SK-N-DZ (cell line): ENCODE results near the gene ATM.
"Not testable (repeated sequence)": the region's sequence is repeated elsewhere in the genome, so short reads cannot be mapped to it uniquely, and the experiment has no call there.

Source experiments
- DNase-seq: peaks from one replicate; pipeline ENCODE4 v3.0.0-alpha.2; 2015; ENCODE audit warnings: low spot score

The ATM gene

DNA sequence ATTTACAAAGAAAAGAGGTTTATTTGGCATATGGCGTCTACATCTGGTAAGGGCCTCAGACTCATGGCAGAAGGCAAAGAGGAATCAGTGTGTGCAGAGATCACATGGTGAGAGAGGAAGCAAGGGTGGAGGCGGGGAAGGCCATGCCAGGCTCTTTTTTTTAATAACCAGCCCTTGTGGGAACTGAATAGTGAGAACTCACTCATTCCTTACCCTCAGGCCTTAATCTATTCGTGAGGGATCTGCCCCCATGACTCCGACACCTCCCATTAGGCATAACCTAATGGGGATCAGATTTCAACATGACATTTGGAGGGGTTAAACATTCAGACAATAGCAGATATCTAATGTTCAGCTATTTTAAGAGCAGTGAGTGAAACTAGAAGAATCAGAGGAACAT, 55.7 kb downstream of the ATM start:
- DNase-seq, result no peak

DNA sequence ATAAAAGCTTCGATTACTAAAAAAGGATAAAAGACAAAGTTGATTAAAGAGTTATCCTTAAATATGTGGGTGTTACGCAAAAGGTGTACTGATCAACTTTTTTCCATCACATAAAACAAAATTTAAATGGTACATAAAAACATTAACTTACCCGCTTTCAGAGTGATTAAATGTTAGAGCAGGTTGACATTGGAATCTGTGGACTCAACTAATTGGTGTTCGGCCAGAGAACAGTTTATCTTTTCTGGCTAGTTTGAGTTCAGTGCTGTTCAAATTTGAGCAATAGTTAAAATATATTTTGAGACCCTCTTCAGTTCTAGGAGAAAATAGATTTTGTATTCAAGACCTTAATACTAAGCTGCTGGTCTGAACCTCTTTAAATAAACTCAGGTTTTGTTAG, 56.1 kb downstream of the ATM start:
- no peak for DNase-seq

DNA sequence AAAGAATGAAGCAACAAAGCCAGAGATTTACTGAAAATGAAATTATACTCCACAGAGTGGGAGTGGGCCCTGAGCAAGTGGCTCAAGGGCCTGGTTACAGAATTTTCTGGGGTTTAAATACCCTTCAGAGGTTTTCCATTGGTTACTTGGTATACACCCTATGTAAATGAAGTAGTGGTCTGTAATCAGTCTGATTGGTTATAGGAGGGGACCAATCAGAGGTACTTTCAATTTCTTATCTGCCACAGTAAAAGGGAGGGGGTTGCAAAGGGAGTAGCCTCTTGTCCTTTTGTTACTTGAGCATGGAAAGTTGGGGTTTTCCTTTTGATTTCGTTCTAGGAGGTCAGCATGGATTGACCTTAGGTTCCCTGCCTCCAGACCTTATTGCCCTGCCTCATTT, 63.5 kb downstream of the ATM start:
- DNase-seq, result no peak

DNA sequence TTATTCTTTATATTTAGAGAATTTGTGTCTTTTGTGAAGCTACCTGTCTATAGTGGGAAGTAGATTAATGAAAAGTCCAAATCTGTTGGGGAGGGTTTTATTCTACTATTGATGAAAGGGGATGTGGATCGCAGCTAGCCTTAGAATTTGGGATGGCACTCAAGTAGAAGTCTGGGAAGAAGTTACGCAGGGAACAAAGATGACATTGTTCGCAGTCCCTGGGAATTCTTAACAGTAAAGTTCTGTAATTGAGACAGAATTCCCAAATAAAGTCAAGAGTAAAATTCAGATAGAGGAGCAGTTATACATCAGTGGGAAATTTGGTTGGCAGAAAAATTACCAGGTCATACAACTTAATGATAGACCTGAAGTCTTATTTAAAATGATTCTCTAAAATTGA, 64.1 kb downstream of the ATM start:
- DNase-seq, result no peak

DNA sequence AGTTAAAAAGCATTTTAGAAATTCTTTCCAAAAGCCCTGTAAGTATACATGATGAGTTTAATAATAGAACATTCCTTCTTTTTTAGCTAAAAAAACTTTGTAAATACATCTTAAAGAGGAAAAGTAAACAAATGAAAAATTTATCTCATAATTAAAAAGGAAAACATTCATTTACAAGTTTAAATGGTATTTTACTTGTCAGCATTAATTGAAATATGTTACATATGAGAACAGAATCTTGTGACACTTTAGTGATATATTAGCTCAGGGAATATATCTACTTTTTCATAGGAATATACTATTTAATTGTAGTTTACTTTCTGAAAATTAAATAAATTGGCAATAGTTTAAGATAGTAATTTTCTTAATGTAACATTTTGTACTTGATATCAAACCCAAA, 66.2 kb downstream of the ATM start:
- DNase-seq, result not testable (repeated sequence)

DNA sequence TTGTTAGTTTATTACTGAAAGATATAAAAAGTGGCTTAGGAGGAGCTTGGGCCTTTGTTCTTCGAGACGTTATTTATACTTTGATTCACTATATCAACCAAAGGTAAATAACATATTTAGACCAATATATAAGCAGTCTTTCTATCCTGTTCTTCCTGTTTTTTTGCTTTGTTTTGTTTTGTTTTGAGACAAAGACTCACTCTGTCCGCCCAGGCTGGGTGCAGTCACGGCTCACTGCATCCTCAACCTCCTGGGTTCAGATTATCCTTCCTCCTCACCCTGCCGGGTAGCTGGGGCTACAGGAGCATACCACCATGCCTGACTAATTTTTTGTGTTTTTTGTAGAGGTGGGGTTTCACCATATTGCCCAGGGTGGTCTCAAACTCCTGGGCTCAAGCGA, 66.8 kb downstream of the ATM start:
- no peak for DNase-seq

DNA sequence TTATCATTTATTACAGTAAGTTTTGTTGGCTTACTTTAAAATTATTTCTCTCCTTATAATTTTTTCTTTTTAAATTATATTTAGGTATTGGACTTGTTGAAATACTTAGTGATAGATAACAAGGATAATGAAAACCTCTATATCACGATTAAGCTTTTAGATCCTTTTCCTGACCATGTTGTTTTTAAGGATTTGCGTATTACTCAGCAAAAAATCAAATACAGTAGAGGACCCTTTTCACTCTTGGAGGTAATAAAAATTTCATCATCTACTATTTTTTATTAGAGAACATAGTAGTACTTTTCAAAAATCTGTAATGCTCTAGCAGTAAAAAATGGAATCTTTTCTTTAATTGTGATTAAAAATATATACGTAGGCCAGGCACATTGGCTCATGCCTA, 70.4 kb downstream of the ATM start:
- DNase-seq, result no peak

DNA sequence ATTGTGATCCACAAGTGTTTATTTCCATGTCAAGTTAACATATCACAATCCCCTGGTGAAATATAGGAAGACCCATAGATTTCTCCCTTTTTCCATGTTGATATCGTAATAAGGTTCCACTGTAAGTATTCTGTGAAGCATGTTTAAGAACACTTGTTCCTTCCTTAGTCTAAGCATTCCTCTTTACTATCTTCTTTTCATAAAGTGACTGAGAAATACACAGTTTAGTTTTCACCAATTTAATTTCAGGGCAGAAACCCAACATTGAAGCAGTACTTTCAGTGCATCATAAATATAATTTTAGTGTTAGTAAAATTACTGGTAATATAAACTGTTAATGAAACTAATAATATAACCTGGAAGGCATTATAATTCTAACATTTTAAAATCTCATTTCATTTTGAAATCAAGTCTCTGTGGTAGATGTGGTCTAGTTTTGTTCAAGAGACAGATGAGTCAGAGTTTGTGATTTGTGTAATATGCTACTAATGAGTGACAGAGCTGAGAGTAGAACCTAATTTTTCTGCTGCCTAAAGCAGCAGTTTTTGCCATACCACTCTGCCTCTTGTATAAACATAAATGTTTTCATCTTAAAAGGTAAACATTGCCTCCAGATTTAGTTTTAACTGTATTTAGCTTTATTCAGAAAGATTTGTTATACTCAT, 79.4 kb downstream of the ATM start:
- DNase-seq, result no peak

DNA sequence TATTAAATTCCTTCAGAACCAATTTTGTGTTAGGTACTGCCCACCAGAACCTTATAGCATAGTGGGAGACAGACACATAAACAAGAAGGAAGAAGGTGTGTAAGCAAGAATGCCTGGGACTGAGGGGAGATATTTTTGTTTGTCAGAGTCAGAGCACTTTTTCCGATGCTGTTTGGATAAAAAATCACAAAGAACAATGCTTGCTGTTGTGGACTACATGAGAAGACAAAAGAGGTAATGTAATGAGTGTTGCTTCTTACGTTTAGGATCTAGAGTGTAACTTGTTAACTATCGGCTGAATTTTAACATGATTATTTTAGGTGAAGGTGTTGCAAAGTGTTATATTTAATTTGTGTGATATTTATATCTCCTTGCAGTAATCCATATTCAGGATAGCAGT, 84.9 kb downstream of the ATM start:
- no peak for DNase-seq

DNA sequence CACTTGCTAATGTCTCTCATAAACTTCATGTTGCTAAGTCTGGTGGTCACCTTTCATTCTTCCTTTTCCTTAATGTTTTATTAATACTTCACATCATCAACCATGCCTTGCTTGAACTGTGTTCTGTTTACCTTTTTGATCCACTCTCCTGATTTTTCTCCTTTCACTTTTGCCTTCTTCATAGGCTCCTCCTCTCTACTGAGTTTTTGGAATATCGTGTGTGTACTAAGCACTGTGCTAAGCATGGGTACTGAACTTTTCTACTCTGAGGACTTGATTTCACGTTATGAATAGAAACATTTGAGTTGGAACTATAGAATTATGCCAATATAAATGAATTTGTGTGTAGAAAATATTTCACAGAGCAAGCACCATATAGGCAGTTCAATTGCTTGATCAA, 90.6 kb downstream of the ATM start:
- no peak for DNase-seq

DNA sequence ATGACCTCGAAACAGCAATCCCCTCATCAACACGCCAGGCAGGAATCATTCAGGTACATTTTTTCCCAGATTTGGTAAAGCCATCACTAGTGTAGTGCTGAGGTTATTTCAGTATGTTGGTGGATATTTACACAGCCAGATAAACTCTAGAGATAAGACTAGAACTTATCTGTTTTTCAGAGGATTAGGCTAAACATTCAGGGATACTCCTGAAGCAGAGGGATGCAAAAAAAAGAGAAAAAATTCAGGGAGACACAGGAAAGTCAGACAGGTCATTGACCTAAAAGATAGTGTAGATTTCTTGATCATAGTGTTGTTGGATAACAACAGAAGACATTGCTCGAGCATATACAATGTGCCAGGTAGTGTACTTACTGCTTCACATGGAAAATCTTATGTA, 93.2 kb downstream of the ATM start:
- DNase-seq, result no peak

DNA sequence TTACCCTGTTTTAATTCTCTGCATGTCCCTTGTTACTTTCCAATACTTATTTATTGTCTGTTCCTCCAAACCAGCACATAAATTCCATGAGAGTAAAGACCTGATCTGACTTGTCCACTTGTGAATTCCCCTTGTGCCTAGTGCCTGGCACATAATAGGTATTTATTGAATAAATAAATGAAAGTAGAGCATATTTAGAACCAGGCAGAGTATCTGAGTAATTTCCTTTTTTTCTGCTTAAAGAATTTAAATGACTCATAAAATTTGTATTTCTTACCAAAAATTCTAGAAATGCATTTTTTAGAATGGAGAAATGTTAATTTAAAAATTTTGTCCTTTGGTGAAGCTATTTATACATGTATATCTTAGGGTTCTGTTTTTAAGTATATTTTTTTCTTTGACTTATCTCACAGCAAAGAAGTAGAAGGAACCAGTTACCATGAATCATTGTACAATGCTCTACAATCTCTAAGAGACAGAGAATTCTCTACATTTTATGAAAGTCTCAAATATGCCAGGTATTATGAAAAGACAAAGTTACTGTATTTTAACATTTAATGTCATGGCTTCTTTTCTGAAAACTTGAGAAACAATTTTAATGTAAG, 96.8 kb downstream of the ATM start:
- DNase-seq, result no peak

DNA sequence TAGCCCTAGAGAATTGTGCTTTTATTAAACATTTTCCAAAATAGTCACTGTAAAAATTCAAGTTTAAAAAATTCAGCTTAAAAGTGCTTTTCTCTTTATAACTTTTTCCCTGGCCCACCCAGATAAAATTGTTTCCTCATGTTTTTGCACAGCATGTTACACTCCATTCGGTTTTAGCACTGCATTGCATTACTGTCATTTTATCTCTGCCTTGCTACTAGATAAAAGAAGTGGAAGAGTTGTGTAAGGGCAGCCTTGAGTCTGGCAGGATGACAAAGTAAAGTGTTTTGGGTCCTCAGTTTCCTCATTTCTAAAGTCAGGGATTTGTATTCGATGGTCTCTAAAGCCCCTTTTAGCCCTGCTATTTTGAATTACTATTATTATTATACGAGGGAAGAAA, 99.8 kb downstream of the ATM start:
- no peak for DNase-seq

DNA sequence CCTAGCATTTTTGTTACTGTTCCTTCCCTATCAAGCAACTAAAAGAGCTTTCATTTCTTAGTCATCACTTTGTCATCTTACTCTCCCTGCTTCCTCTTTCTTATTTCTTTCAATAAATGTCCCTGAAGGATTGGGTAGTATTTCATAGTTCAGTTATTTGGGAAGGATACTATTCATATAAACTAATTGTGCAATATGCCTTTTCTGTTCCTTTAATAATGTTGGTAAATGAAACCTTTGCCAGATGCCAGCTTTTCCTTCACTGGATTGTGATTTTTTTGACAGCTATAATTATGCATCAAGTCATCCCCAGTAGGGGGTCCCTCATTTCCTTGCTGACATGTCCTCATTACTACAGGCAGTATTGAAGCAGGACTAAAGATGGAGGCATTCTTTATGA, 101.7 kb downstream of the ATM start:
- no peak for DNase-seq

DNA sequence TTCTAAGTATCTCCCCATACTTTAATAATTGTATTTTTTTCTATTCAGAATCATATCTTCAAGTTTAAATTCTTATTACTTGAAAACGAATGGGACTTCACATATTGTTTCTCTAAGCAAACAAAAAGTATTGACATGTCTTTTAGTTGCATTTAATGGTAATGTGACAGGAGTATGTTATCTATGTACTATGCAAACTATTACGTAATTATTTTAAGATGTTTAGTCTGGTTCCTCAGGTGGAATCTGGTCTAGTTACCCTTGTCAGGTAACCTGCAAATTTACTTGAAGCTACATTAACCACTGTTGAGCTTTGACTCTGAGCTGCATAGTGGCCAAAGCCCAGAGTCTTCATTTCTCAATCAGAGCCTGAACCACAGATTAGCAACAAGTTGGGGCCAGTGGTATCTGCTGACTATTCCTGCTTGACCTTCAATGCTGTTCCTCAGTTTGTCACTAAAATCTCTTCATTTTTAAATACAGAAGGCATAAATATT, 110.6 kb downstream of the ATM start:
- no peak for DNase-seq

DNA sequence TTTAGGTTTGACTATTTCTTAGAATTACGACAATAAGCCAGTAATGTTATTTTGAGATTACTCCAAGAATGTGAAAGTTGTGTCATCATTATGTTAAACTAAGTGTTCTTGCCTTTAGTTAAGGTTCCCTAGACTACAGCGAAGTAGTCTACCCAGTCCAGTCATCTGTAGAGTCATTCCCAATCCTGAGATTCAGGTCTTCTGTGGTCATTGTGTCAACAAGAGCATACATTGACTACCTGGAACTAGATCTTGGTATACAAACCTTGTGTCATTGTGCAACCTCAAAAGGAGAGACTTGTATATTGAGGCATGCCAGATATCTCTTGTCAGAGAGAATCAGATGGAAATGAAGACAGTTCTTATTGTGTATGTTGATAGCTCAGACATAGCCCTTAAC, 115.9 kb downstream of the ATM start:
- no peak for DNase-seq

DNA sequence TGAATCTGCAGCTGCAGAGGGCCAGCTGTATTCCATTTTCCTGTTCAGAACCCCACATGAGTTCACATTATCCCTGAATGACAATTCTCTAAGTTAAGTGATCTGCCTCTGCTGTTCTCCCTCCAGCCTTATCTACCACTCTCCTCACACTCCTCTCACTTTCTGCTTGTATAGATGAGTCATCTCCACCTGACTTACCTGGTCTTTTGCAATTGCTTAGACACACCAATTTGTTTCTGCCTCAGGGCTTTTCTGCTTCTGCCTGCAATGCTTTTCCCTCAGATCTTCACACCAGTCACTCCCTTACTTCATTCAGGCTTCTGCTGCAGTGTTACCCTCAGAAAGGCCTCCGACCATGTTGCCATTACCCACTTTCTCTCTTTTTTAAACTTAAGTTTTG, 118.1 kb downstream of the ATM start:
- DNase-seq, result no peak

DNA sequence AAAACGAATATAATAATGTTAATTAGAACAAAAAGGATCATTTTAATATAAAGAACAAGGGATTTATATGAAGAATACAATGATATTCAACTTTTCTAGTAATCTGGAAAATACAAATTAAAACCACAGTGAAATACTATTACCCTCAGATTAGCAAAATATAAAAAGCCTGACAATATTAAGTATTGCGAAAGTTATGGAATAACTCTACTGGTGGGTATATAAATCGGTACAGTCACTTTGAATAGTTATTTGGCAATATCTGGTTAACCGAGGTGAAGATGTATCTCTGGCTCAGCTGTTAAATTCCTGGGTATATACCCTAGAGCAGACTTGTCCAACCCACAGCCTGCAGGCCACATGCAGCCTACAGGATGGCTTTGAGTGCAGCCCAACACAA, 118.8 kb downstream of the ATM start:
- no peak for DNase-seq

DNA sequence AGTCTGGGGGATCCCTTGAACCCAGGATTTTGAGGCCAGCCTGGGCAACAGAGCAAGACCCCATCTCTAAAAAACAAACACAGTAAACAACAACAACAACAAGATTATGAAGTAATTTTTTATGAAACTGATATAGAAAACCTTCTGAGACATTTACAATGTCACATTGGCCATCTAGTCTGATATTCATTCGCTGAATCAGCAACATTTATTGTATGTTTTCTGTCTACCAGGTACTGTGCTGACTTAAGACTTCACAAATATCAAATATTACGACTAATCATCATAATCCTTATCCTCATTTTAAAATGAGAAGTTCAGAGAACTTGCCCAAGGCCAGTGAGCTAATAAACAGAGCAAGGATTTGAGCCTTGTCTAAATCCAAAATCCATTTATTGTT, 120.8 kb downstream of the ATM start:
- no peak for DNase-seq

DNA sequence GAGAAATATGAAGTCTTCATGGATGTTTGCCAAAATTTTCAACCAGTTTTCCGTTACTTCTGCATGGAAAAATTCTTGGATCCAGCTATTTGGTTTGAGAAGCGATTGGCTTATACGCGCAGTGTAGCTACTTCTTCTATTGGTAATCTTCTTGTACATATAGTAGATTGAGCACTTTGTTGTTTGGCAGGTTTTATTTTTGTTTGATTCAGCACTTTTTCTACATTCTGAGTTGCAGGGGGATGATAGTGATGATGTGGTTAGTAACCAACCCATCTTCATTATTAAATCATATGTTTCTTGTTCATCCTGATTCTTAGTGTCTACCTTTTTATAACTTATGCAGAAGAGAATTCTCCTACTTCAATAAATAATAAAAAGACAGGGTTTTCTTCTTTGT, 122.9 kb downstream of the ATM start:
- DNase-seq, result no peak

DNA sequence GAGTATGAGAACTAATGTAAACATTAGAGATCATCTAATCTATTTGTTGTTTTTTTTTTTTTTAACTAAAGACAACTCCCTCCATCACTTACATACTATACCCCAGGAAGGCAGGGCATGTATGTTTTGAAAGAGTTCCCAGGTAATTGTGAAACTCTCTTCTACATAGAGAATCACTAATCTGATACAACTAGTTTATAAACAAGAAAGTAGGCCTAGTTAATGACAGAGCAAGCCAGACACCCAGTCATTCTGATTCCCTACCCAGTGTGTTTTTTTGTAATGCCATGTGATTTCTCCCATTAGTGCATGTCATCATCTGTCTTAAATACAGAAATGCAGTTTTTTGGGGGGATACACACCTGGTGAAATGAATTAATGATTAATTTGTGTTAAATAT, 123.6 kb downstream of the ATM start:
- DNase-seq, result no peak

DNA sequence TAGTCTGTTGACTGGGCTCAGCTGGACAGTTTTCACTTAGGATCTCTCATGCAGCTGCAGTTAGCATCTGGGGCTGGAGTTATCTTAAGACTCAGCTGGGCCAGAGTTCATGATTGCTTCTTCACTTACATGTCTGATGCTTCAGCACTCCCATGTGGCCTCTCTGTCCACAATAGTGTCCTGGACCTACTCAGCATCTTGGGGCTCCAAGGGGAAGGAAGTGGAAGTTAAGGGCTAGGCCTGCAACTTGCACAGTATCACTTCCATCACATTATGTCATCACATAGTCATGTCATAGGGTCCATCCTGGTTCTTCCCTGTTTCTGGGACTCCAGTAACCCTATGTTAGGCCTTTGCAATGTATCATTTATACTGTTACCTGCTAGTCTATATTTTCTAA, 128.6 kb downstream of the ATM start:
- DNase-seq, result no peak

DNA sequence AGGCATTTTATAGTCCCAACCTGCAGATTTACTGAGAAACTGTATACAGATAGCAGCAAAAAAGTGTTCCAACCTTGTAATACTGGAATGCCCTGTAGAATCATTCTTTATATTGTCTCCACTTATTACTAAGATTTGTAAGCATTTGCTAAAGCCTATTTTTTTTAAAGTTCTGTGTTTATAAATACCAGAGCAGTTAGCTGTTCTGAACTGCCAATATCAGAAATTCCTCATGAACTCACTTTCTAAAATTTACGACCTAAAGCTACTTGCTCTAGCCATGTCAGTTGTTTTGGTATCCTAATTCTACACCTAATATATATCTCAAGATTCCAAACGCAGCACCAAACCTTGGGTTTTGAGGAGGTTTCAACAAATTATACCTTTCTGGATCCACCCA, 141.3 kb downstream of the ATM start:
- DNase-seq, result no peak

DNA sequence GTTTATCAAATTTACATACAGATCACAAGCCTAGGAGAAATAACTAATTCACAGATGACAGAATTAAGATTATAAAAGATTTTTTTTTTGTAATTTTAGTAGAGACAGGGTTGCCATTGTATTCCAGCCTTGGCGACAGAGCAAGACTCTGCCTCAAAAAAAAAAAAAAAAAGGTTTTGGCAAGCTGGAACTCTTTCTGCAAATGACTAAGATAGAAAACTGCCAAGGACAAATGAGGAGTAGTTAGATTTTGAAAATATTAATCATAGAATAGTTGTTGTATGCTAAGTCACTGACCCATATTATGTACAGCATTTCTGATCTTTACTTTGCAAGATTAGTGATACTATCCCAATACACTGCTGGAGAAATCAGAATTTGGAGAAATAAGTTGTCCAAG, 145.3 kb downstream of the ATM start:
- DNase-seq, result no peak
